Neural cell (in vitro differentiated cells): ENCODE results near the gene SLC9A3. TPM values are rescaled to one million over a fixed set of nuclear protein-coding genes. Genes with fewer than 3 reads are reported as not detected.

Experiments
- H2AFZ ChIP-seq: fragments of 200-600, 300-800 bp; sonication (generic), shearing (Covaris generic); 2 replicates; pipeline ENCODE4 v1.6.0; 2014; ENCODE audit warnings: low read depth, mild to moderate bottlenecking, antibody characterized with exemption, low read length, moderate library complexity
- H3F3A ChIP-seq: fragments of 200-600 bp; shearing (Covaris generic); 2 replicates; pipeline ENCODE4 v1.6.1; 2016; ENCODE audit warnings: mild to moderate bottlenecking, moderate library complexity, mixed read lengths, antibody characterized with exemption, low read length; ENCODE audit not compliant: insufficient read depth, poor library complexity, severe bottlenecking
- H3K27ac ChIP-seq: fragments of 200-600, 300-800 bp; sonication (generic), shearing (Covaris generic); 2 replicates; pipeline ENCODE4 v1.5.1; 2014; ENCODE audit warnings: mild to moderate bottlenecking, low read length, moderate library complexity
- H3K27me3 ChIP-seq: fragments of 300-800, 200-600 bp; sonication (generic), shearing (Covaris generic); 2 replicates; pipeline ENCODE4 v1.6.0; 2014; ENCODE audit warnings: mild to moderate bottlenecking, low read depth, low read length, moderate library complexity; ENCODE audit not compliant: insufficient read depth
- H3K36me3 ChIP-seq: fragments of 300-800, 200-600 bp; sonication (generic), shearing (Covaris generic); 2 replicates; pipeline ENCODE4 v1.5.1; 2014; ENCODE audit warnings: mild to moderate bottlenecking, antibody characterized with exemption, low read length, moderate library complexity; ENCODE audit not compliant: insufficient read depth
- H3K4me2 ChIP-seq: fragments of 300-800, 200-600 bp; sonication (generic), shearing (Covaris generic); 2 replicates; pipeline ENCODE4 v1.6.0; 2014; ENCODE audit warnings: mild to moderate bottlenecking, low read length
- H3K4me3 ChIP-seq: fragments of 300-800, 200-600 bp; sonication (generic), shearing (Covaris generic); 2 replicates; pipeline ENCODE4 v1.5.1; 2014; ENCODE audit warnings: mild to moderate bottlenecking, low read length, moderate library complexity
- H3K79me2 ChIP-seq: fragments of 200-600 bp; shearing (Covaris generic); replicated peaks from 2 replicates; pipeline ENCODE4 v1.6.0; 2014; ENCODE audit warnings: mild to moderate bottlenecking, low read length, moderate library complexity; ENCODE audit not compliant: insufficient read depth
- H3K9ac ChIP-seq: fragments of 300-800, 200-600 bp; sonication (generic), shearing (Covaris generic); 2 replicates; pipeline ENCODE4 v1.6.1; 2016; ENCODE audit warnings: mild to moderate bottlenecking, low read length, mixed read lengths
- H3K9me2 ChIP-seq: fragments of 200-600 bp; shearing (Covaris generic); 2 replicates; pipeline ENCODE4 v1.6.1; 2016; ENCODE audit warnings: mild to moderate bottlenecking, low read length, mixed read lengths; ENCODE audit not compliant: insufficient read depth
- H3K9me3 ChIP-seq: fragments of 200-600, 300-800 bp; sonication (generic), shearing (Covaris generic); 2 replicates; pipeline ENCODE4 v1.6.1; 2016; ENCODE audit warnings: mild to moderate bottlenecking, mixed run types, low read length, moderate library complexity, mixed read lengths
- H4K20me1 ChIP-seq: fragments of 200-600 bp; shearing (Covaris generic); 2 replicates; pipeline ENCODE4 v1.6.1; 2016; ENCODE audit warnings: mild to moderate bottlenecking, mixed run types; ENCODE audit not compliant: insufficient read depth
- EP300 ChIP-seq: fragments of 450-650 bp; conservative IDR thresholded peaks from 2 replicates; pipeline ENCODE4 v1.6.1; 2014; ENCODE audit warnings: antibody characterized with exemption, mild to moderate bottlenecking, moderate library complexity; ENCODE audit not compliant: poor library complexity, severe bottlenecking
- EZH2 ChIP-seq: fragments of 200-600, 300-800 bp; shearing (Covaris generic), sonication (generic); IDR thresholded peaks from 2 replicates; pipeline ENCODE4 v1.6.1; 2014; ENCODE audit warnings: antibody characterized with exemption, low read length, borderline replicate concordance, mild to moderate bottlenecking; ENCODE audit not compliant: insufficient read depth, poor library complexity, severe bottlenecking
- MXI1 ChIP-seq: fragments of 450-650 bp; conservative IDR thresholded peaks from 2 replicates; pipeline ENCODE4 v1.6.1; 2014; ENCODE audit warnings: antibody characterized with exemption, mild to moderate bottlenecking; ENCODE audit not compliant: poor library complexity, severe bottlenecking
- POLR2AphosphoS5 ChIP-seq: IDR thresholded peaks from 2 replicates; pipeline ENCODE4 v1.6.1; 2012
- RAD21 ChIP-seq: fragments of 450-650 bp; conservative IDR thresholded peaks from 2 replicates; pipeline ENCODE4 v1.6.1; 2014; ENCODE audit warnings: antibody characterized with exemption, mild to moderate bottlenecking, moderate library complexity
- REST ChIP-seq: IDR thresholded peaks from 2 replicates; pipeline ENCODE4 v1.6.1; 2012; ENCODE audit warnings: borderline replicate concordance
- SMC3 ChIP-seq: fragments of 450-650 bp; conservative IDR thresholded peaks from 2 replicates; pipeline ENCODE4 v1.6.1; 2014; ENCODE audit warnings: antibody characterized with exemption, mild to moderate bottlenecking, moderate library complexity; ENCODE audit not compliant: poor library complexity
- TAF1 ChIP-seq: IDR thresholded peaks from 2 replicates; pipeline ENCODE4 v1.6.1; 2012; ENCODE audit warnings: low read depth
- polyA plus RNA-seq: library from polyadenylated mRNA; depleted of rRNA; stranded (reverse); fragments of >200 nt; gene quantifications from 2 replicates; pipeline ENCODE4 v1.2.3, GENCODE V29; 2014
- TF ChIP-seq, protein P1 (sequence below): fragments of 450-650 bp; IDR thresholded peaks from 2 replicates; pipeline ENCODE4 v1.5.1; 2014; ENCODE audit warnings: antibody characterized with exemption, mild to moderate bottlenecking, moderate library complexity; ENCODE audit not compliant: poor library complexity, severe bottlenecking

The SLC9A3 gene
- polyA plus RNA-seq, 1 donor from 2014 or later, result 4.0 TPM

DNA sequence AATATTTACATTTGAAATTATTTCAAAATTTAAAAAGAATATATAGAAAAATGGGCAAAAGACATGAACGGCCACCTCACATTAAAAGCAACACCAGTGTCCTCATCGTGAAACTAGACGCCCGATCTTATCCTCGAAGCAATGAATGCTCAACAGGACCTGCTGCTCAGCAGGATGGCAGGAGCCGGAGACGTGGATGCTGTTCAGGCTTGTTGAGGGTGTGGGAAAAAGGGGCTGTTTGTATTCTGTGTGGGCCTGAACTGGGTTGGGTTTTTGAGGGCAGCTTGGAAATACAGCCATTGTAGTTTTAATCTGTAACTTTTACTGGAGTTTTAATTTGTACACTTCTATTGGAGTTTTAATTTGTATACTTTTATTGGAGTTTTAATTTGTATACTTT lies 60.9 kb downstream of the SLC9A3 start:
- no peaks in the 10 kb centered on the region for H3K79me2 ChIP-seq
- no peaks in the 10 kb centered on the region for H4K20me1 ChIP-seq
- no peaks in the 10 kb centered on the region for H3K9me2 ChIP-seq
- no peaks in the 10 kb centered on the region for H3K36me3 ChIP-seq
- TF ChIP-seq SMC3 (no peak), RAD21 (no peak), EZH2 (no peak), EP300 (no peak), MXI1 (no peak), REST (no peak), POLR2AphosphoS5 (no peak), TAF1 (no peak)
- TF ChIP-seq, protein P1, sequence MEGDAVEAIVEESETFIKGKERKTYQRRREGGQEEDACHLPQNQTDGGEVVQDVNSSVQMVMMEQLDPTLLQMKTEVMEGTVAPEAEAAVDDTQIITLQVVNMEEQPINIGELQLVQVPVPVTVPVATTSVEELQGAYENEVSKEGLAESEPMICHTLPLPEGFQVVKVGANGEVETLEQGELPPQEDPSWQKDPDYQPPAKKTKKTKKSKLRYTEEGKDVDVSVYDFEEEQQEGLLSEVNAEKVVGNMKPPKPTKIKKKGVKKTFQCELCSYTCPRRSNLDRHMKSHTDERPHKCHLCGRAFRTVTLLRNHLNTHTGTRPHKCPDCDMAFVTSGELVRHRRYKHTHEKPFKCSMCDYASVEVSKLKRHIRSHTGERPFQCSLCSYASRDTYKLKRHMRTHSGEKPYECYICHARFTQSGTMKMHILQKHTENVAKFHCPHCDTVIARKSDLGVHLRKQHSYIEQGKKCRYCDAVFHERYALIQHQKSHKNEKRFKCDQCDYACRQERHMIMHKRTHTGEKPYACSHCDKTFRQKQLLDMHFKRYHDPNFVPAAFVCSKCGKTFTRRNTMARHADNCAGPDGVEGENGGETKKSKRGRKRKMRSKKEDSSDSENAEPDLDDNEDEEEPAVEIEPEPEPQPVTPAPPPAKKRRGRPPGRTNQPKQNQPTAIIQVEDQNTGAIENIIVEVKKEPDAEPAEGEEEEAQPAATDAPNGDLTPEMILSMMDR, result no peak
- no peak overlapping the region for H3K9ac ChIP-seq
- no peak overlapping the region for H2AFZ ChIP-seq
- no peak overlapping the region for H3K4me3 ChIP-seq
- no peak overlapping the region for H3K4me2 ChIP-seq
- H3F3A ChIP-seq, result no peaks in the 10 kb centered on the region
- H3K9me3 ChIP-seq, result no peaks in the 10 kb centered on the region
- H3K27ac ChIP-seq, result no peak overlapping the region
- H3K27me3 ChIP-seq, result no peaks in the 10 kb centered on the region

DNA sequence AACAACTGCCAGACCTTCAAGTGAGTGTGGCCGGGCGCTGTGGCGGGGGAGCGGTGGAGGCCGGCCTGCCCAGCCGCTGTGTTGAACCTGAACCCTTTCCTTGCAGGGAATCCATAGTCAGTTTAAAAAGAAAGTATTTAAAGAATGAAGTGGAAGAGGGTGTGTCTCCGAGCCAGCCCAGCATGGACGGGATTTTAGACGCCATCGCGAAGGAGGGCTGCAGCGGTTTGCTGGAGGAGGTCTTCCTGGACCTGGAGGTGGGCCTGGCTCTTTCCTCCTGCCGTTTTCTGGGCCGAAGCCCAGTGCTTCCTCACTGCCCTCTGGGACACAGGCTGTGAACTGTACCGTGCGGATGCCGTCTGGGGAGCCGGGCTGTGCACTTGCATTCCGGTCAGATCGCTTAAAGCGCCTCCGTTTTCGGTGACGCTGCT lies 62.2 kb downstream of the SLC9A3 start:
- no peak for TF ChIP-seq EZH2
- TF ChIP-seq MXI1, result no peak
- TF ChIP-seq, protein P1, result no peak
- TF ChIP-seq RAD21, result no peak
- no peak for TF ChIP-seq SMC3
- no peak for TF ChIP-seq POLR2AphosphoS5
- TF ChIP-seq EP300, result no peak
- TF ChIP-seq REST, result no peak
- no peak for TF ChIP-seq TAF1
- Histone ChIP-seq H2AFZ (no peak overlapping the region), H4K20me1 (no peaks in the 10 kb centered on the region), H3K9ac (no peak overlapping the region), H3K36me3 (no peaks in the 10 kb centered on the region), H3K79me2 (no peaks in the 10 kb centered on the region), H3K27ac (no peak overlapping the region), H3K9me3 (no peaks in the 10 kb centered on the region), H3K9me2 (no peaks in the 10 kb centered on the region), H3K4me3 (no peak overlapping the region), H3F3A (no peaks in the 10 kb centered on the region), H3K27me3 (no peaks in the 10 kb centered on the region), H3K4me2 (no peak overlapping the region)
